HG03575 (cell line): ENCODE results near the gene MTMR12.

Source experiments
- ATAC-seq: cut with Tn5 transposase; IDR thresholded peaks from one replicate; pipeline ENCODE4 v1.9.1; 2021; ENCODE audit not compliant: unreplicated experiment, insufficient number of reproducible peaks, low FRiP score; ENCODE audit errors: extremely low read depth

The MTMR12 gene

DNA sequence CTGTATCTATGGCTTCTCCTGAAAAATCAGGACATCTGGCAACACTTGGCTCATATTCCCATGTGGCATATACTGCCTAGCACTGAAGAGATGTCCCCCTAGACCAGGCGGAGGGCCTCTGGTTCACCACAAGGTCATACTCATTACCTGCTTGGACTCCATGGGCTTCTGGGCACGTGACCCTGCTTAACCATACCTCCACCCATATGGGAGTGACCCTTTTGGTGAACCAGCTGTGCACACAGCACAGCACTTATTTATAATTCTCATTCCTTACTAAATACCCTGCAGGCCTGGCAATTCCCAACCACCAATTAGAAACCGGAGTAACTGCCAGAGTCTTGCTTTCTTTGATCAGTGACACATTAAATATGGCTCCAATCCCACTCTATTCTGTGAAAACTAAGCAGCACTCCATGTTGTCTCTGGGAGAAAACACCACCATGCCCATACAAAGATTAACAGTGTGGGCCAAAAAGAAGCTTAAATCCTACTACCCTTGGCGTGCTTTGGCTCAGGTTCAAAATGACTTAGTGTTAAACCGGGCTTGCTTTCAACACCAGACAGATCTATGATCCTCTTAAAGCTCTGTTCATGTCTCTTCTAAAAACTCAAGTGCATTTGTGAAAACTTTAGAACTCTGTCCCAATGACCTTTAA, 57.7 kb downstream of the MTMR12 start:
- no peak for ATAC-seq

DNA sequence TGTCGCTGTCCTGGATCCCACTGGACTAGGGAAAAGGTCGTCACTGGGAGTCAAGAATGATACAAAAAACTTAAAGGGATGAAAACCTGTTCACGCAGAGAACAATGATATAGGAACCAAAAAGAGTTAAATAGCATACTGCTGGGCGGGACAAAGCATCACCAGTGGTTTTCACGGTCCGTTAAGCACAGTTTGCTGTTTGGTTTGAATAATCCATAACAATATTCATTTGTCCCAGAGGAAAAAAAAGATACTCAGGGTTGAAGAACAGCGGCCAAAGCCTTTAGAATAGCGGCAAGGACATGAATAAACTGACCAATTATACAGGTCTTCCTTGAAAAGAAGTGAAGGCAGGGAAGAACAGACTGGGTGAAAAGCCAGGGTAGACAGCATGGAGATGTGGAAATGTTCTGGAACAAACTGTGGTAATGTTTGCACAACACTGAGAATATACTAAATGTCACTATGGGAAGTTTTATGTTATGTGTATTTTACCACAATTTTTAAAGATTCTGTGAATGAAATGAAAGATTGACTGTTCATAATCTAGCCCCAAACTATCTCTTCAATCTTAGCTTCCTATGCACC, 60.8 kb downstream of the MTMR12 start:
- ATAC-seq = no peak

DNA sequence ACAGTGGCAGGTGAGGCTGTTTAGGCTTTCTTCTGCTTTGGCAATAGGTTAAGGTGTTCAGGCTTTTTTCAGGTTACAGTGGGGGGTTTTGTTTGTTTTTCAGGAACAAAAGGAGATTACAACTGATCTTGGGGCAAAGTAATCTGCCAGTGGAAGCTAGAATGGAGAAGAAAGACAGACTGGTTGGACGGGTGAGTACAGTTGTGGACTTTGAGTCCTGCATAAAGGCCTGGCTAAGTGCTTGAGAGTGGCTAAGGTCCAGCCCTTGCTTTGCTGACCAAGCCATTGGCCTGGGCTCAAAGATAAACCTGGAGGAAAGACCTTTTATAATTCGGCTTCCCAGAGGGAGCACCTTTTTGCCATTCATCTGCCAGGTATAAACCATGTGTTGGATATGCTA, 63.1 kb downstream of the MTMR12 start:
- no peak for ATAC-seq

DNA sequence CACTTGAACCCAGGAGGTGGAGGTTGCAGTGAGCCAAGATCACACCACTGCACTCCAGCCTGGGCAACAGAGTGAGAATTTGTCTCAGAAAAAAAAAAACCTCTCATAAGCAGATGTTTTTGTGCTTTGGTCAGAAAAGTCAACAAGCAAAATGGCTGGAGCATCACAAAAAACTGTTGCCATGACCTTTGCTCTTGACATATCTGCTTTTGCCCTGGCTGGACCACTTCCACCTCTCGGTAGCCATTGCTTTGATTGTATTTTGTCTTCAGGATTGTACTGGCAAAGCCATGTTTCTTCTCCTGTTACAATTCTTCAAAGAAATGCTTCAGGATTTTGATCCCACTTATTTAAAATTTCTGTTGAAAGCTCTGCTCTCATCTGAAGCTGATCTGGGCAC, 67.0 kb downstream of the MTMR12 start:
- no peak for ATAC-seq

DNA sequence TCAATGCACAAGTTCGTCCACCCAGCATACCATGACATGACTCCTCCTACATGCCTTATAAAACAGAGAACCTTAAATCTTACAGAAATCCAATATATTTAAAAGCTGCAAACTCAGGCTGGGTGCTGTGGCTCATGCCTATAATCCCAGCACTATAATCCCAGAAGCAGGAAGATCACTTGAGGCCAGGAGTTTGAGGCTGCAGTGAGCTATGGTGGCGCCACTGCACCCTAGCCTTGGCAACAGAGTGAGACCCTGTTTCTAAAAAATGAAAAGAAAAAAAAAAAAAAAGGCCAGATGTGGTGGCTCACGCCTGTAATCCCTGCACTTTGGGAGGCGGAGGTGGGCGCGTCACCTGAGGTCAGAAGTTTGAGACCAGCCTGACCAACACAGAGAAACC, 68.7 kb downstream of the MTMR12 start:
- ATAC-seq = no peak

DNA sequence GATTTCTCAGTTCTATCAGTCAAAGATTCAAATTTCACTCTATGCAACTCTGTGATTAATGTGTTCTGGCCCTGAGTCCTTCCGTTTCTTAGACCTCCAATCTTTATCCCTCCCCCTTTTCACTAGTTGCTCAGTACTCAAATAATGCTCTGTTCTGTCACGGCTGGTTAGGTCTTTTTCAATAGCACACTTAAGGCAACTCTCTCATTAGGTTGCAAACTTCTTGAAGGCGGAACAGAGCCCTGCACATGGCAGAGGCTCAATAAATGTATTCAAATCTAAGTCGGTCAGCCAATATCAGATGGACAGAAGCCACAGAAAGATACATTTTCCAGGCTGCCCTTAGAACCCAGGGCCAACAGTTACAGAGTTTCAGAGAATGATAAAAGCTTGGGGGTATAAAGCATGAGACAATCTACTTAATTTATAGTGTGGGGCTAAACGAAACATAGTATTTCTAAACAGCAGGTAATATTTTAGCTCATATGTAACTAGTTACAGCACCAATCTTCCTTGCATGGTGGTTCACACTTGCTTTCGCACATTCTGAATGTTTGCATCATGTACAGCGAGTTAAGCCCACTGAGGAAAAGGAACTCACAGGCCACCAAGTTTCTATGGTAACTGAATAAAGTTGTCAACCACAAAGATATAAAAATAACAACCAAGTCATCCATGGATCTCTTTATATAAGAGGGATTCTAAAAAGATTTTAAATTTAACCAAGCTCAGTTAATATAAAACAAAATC, 71.5 kb downstream of the MTMR12 start:
- no peak for ATAC-seq

DNA sequence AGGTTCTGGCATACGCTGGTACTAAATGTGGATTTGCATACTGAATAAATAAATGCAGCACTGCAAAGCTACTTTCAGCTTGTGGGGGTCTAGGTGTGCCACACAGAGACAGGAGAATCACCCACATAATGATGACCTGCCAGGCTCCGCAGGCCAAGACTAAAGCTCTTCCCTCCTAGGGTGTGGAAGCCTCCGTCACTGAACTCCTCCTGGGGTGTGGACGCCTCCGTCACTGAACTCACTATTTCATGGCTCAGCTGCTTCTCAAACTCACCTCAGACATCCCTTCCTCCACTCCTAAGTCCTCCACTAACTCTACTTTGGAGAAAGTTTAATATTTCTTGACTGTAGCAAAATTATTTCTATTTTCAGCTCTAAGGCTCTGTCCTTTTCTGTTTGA, 73.4 kb downstream of the MTMR12 start:
- ATAC-seq = no peak

DNA sequence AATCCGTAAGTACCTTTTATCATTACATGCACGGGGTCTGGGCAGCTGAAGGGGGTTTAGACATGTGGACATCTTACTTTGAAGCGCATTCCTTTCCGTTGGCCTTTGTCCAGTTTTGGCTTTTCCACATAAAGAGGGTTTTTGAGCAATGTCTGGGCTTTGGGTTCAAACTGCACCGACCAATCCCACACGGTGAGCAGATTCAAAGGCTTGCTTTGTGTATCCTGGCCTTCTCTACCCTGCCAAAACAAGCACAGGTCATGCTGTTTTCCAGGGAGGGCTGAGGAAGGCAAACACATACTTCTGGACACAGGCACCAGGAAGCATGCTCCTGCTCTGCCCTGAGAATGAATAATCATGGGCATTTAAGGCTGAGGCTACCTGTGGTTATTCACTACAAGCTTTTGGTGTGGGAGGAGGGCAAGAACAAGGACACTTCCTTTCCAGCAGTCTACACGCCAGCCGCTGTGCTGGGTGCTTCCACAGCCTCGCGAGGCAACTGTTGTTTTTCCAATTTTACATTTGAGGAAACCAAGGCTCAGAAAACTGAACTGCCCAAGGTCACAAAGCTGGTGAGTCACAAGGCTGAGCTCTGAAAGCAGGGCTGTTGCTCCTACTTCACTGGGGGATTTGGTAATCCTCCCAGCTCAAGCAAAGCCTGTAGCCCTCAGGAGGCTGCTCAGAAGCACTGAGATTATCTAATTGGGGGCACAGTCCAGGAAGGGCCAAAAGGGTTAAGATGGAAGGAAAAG, 78.9 kb downstream of the MTMR12 start:
- no peak for ATAC-seq

DNA sequence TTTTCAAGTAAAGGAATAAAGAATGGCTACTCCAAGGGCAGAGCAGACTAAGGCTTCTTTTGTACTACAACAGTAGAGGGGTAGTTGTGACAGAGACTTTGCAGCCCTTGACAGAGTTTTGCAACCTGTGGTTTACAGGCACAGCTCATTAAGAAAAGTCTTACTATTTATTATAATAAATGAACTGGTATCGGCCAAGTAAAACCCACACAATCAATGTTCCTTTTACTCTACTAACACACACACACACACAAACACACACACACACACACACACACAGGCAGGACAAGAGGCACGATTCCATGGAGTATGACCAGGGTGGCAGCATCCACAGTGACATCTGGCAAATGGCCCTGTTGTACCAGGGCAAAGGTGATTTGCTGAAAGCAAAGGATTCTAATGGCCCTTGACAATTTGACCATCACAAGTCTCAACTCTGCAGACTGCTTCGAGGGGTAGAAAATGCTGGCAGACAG, 79.5 kb downstream of the MTMR12 start:
- ATAC-seq = no peak

DNA sequence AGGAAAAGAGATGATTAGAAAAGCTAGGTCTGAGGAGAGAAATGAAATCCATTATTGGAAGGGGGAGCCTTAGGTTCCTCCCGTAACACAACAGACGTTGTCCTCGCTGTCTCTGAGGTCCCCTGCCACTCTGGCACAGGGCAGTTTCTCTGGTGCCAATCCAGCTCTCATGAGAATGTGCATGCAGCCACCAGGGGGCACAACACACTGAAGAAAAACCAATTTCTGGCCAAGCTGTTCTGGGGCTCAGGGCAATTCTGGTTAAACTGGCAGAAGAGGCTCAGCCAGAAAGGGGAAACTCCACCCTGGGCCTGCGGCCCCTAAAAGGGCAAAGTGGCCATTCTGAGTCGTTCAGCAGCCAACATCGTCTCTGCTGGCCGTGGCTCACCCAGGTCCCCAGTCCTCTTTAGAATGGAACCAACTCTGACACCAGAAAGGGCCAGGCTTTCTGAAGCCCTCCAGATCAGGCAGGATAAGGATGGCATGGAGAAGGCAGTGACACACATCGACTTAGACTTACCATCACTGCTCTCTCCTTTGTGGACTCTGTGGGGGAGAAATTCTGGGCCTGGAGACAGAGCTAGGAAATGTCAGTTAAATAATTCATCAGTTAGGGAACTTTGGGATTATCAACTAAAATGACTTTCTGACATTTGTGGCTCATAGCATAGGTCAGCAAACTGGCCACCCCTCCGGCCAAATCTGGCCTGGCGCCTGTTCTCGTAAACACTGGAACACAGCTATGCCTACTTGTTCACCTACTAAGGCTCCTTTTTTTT, 80.1 kb downstream of the MTMR12 start:
- ATAC-seq = no peak

DNA sequence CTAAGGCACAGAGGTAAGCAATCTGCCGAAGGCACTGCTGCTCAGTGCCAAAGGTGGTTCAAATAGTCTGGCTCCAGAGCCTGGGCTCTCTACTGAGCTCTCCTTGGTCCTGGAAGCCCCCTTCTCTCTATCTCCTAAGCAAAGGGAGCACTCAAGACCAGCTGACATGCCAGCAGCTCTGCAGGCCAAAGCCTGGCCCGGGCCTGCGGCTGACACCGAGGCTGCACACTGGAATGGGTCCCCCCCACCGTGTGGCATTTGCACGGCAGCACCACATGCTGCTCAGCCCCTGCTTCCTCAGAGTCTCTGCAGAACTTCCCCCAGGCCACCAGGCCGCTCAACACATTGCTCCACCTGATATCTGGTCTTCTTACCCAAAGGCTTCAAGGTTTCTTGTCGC, 80.8 kb downstream of the MTMR12 start:
- ATAC-seq = no peak

DNA sequence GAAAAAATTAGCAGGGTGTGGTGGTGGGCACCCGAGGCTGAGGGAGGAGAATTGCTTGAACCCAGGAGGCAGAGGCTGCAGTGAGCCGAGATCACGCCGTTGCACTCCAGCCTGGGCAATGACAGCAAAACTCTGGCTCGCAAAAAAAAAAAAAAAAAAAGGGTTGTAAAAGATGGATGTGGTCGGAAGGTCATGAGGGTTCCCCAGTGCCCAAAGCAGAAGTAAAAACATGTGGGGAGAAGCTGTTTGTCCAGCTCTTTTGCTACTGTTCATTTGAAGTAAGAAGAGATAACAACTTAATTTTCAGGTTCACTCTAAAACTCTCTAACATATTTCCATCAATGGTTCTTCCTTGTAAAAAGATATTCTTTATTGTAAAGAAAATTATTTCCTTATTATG, 81.5 kb downstream of the MTMR12 start:
- ATAC-seq = no peak

DNA sequence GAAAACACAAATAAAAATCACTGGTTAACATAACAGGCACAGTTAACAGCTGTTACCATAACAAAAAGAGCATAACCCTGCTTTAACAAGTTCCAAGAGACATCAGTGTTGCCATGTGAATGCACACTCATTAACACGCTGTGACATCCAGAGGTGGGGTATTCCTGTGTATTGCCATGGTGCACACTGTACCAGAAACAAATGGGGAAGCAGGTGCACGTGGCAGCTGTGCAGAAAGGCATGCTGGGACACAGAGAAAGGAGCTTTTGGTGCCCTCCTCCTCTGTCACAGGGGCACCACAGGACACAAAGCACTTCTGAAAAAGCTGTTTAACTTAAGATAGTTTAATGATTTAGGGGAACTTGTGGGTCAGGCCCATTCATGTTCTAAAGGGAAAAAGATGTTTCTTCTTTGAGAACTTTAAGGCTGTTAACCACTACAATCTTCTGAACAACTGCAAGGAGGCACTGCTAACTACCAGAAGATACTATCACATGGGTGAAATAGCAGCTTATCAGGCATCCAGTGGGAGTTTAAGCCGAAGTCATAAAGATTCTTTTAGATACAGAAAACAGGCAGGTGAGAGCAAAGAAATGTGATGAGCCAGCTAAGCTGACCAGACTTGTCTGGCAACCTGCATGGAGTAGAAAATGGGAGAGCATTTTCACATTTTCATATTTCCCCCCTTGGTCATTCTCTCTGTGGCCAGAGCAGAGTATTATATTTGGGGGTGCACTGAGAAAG, 82.2 kb downstream of the MTMR12 start:
- no peak for ATAC-seq

DNA sequence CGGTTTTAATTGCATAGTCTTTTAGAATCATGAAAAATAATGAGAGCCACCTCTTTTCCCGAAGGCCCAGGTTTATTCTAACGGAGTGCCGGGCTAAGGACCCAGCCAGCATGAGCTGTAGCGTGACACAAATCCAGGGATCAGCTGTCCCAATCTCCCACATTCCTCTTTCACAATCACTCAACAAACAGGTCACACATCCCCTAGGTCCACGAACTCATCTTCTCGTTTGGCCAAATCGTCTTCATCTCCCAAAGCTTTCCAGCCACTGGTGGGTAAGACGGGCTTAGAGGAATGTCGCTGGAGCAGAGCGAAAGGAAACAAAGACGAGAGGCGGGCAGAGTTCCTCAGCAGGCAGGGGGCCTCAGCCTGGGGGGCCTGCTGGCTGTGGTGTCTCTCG, 83.2 kb downstream of the MTMR12 start:
- no peak for ATAC-seq

DNA sequence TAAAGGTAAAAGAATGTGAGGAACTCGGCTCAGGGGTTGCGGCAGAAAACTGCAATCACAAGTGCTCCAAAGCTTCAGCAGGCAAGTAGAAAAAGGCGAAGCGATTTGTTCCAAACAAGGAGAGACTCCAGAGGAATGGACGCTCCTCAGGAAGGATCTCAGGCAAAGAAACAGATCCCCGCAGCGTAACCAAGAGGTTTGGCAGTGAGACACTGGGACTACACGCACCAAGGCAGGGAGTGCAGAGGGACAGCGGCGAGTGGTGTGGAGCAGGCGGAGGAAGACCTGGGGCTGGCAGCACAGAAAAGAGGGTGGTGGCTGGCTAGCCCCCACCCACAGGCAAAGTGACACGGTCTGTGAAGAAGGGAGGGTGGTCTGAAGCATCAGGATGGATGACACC, 83.9 kb downstream of the MTMR12 start:
- ATAC-seq = no peak

DNA sequence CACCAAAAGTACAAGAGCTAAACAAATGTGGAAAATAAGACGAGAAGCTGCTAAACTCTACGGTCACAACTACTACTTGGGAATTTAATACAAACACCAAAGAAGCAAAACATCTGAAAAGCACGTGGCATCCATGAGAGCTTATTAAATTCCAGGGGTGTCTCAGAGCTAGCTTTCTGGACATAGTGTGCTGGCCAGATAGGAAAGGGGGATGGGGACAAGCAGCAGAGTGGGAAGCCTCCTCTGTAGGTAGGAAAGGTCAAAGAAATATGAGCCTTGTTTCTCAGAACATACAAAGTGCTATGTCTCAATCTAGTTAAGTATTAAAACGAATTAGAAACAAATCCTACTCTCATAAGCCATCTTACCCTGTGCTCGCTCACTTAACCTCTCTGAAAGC, 87.3 kb downstream of the MTMR12 start:
- ATAC-seq = no peak

DNA sequence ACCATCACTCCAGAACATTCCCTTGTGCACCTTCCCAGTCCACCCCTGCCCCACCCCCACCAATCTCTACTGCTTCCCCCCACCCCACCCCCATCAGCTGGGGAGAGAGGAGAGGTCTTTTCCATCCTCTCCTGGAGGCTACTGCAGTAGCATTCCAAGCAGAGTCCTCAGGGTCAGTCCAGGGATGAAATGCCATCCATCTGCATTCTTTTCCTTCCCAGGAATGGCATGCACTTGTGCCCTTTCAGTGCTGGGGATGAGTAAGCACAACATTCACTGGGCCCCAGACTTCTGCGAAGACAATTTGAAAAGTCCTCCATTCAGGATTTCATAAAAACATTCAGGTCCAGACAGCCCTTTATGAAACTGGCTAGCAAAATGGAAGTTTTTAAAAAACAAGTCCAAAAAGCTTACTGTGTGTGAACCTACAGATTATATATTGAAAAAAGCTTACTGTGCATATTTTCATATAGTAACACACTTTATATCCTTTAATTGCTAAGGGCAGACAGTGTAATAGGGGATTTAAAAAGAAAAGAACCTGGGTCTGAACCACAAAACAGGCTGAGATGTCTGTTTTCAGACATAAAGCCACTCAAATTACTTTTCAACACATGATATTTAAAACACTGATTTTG, 88.6 kb downstream of the MTMR12 start:
- no peak for ATAC-seq
